GM12892 (cell line): Measurements from ENCODE around the gene GSG1L.

Experiments
- POLR2A ChIP-seq: IDR thresholded peaks from 2 replicates; pipeline ENCODE4 v1.6.1; 2011; ENCODE audit warnings: low read depth, low read length, control low read depth
- POLR2AphosphoS5 ChIP-seq: IDR thresholded peaks from 2 replicates; pipeline ENCODE4 v1.6.1; 2011; ENCODE audit warnings: low read depth, low read length, control low read depth
- TAF1 ChIP-seq: IDR thresholded peaks from 2 replicates; pipeline ENCODE4 v1.6.1; 2011; ENCODE audit warnings: low read depth, mild to moderate bottlenecking, control low read depth, low read length, borderline replicate concordance

- TF ChIP-seq POLR2AphosphoS5 (no peak), TAF1 (no peak), POLR2A (no peak)
Measured at GRCh38 chr16:27969574-27969973, 93.9 kb downstream of the GSG1L start.
